GM23338 (cell line): ENCODE measurements around the gene AGO1. TPM values are rescaled to one million over a fixed set of nuclear protein-coding genes. Genes with fewer than 3 reads are reported as not detected.
A peak's percentile ranks its signal among the peaks of the same experiment; 100 is the strongest.

ENCODE experiments used
- ATAC-seq: fragments of 200-7000 bp; cut with Tn5 transposase; 3 replicates; pipeline ENCODE4 v1.9.1; 2020
- DNase-seq: peaks from one replicate; pipeline ENCODE4 v3.0.0-alpha.2; 2015; ENCODE audit warnings: low spot score
- H2AFZ ChIP-seq: fragments of 200-600 bp; sonication (generic); 2 replicates; pipeline ENCODE4 v1.8.0; 2016; ENCODE audit warnings: antibody characterized with exemption, mild to moderate bottlenecking, moderate library complexity
- H3F3A ChIP-seq: fragments of 200-600 bp; sonication (generic); replicated peaks from 2 replicates; pipeline ENCODE4 v1.8.0; 2017; ENCODE audit warnings: antibody characterized with exemption, mixed run types, low read depth
- H3K27ac ChIP-seq: fragments of 200-600 bp; sonication (generic); 2 replicates; pipeline ENCODE4 v1.6.1; 2016; ENCODE audit warnings: low read depth
- H3K27me3 ChIP-seq: fragments of 200-600 bp; sonication (generic); 2 replicates; pipeline ENCODE4 v1.8.0; 2016; ENCODE audit warnings: mild to moderate bottlenecking, mixed run types, moderate library complexity; ENCODE audit not compliant: insufficient read depth
- H3K36me3 ChIP-seq: fragments of 200-600 bp; sonication (generic); 2 replicates; pipeline ENCODE4 v1.8.0; 2016; ENCODE audit warnings: mild to moderate bottlenecking; ENCODE audit not compliant: insufficient read depth
- H3K4me1 ChIP-seq: fragments of 200-600 bp; sonication (generic); 2 replicates; pipeline ENCODE4 v1.8.0; 2016; ENCODE audit warnings: mild to moderate bottlenecking, moderate library complexity; ENCODE audit not compliant: insufficient read depth
- H3K4me2 ChIP-seq: fragments of 200-600 bp; sonication (generic); 2 replicates; pipeline ENCODE4 v1.7.1; 2017; ENCODE audit warnings: mixed run types
- H3K4me3 ChIP-seq: fragments of 200-600 bp; sonication (generic); 2 replicates; pipeline ENCODE4 v1.6.1; 2016; ENCODE audit warnings: mixed run types
- H3K79me2 ChIP-seq: fragments of 200-600 bp; sonication (generic); replicated peaks from 2 replicates; pipeline ENCODE4 v1.8.0; 2017; ENCODE audit warnings: mild to moderate bottlenecking; ENCODE audit not compliant: insufficient read depth
- H3K9me2 ChIP-seq: fragments of 200-600 bp; sonication (generic); 2 replicates; pipeline ENCODE4 v1.8.0; 2017; ENCODE audit not compliant: insufficient read depth
- H4K20me1 ChIP-seq: fragments of 200-600 bp; sonication (generic); replicated peaks from 2 replicates; pipeline ENCODE4 v1.8.0; 2017; ENCODE audit warnings: mild to moderate bottlenecking; ENCODE audit not compliant: insufficient read depth
- H3K27ac Mint-ChIP-seq: 2 replicates; pipeline ENCODE4 v1.8.0; 2020; ENCODE audit warnings: inconsistent platforms, mild to moderate bottlenecking, moderate library complexity, mixed read lengths
- H3K27me3 Mint-ChIP-seq: 3 replicates; pipeline ENCODE4 v1.8.0; 2022; ENCODE audit warnings: low read depth, mild to moderate bottlenecking, moderate library complexity, mixed read lengths, inconsistent platforms; ENCODE audit not compliant: insufficient read depth, poor library complexity
- H3K36me3 Mint-ChIP-seq: 3 replicates; pipeline ENCODE4 v1.8.0; 2021; ENCODE audit warnings: low read depth, mild to moderate bottlenecking, inconsistent platforms, moderate library complexity, mixed read lengths
- H3K4me1 Mint-ChIP-seq: 3 replicates; pipeline ENCODE4 v1.8.0; 2020; ENCODE audit warnings: mild to moderate bottlenecking, inconsistent platforms, mixed read lengths
- H3K4me3 Mint-ChIP-seq: 3 replicates; pipeline ENCODE4 v1.8.0; 2021; ENCODE audit warnings: moderate library complexity, mild to moderate bottlenecking, inconsistent platforms, mixed read lengths
- H3K9me3 Mint-ChIP-seq: 3 replicates; pipeline ENCODE4 v1.8.0; 2020; ENCODE audit warnings: moderate library complexity, mild to moderate bottlenecking, inconsistent platforms, mixed read lengths
- CREB1 ChIP-seq: fragments of 250-450 bp; sonication (Bioruptor Pico); IDR thresholded peaks from 2 replicates; pipeline ENCODE4 v1.5.0; 2020; ENCODE audit warnings: low read depth, mild to moderate bottlenecking, moderate library complexity
- EZH2 ChIP-seq: fragments of 200-600 bp; sonication (generic); IDR thresholded peaks from one replicate; pipeline ENCODE4 v1.8.0; 2017; ENCODE audit warnings: antibody characterized with exemption, mild to moderate bottlenecking, low read depth; ENCODE audit not compliant: unreplicated experiment
- NANOG ChIP-seq: IDR thresholded peaks from 2 replicates; pipeline ENCODE4 v1.6.1; 2016; ENCODE audit warnings: antibody characterized with exemption, borderline replicate concordance
- POLR2AphosphoS5 ChIP-seq: IDR thresholded peaks from 2 replicates; pipeline ENCODE4 v1.6.1; 2016; ENCODE audit warnings: antibody characterized with exemption, low read depth
- ZNF331 ChIP-seq: fragments of 250-450 bp; sonication (Bioruptor Pico); IDR thresholded peaks from 2 replicates; pipeline ENCODE4 v1.5.0; 2020; ENCODE audit warnings: low read depth, mild to moderate bottlenecking, moderate library complexity
- polyA plus RNA-seq: library from polyadenylated mRNA; unstranded; fragments of >200 nt; fragmentation: Nextera tagmentation; extraction: Ambion mirVana; gene quantifications from 2 replicates; pipeline ENCODE4 v1.2.1, GENCODE V29; 2016
- total RNA-seq: library from RNA; depleted of rRNA; stranded (reverse); fragments of >200 nt; shearing (Covaris generic); gene quantifications from 2 replicates; pipeline ENCODE4 v1.2.3, GENCODE V29; 2014
- TF ChIP-seq, protein P1 (sequence below): IDR thresholded peaks from one replicate; pipeline ENCODE4 v1.6.1; 2018; ENCODE audit warnings: antibody characterized with exemption; ENCODE audit not compliant: unreplicated experiment
- TF ChIP-seq, protein P2 (sequence below): fragments of 250-450 bp; sonication (Bioruptor Pico); IDR thresholded peaks from 2 replicates; pipeline ENCODE4 v1.5.0; 2020; ENCODE audit warnings: mild to moderate bottlenecking, moderate library complexity
- TF ChIP-seq, protein P3 (sequence below): IDR thresholded peaks from 2 replicates; pipeline ENCODE4 v1.6.1; 2016; ENCODE audit warnings: antibody characterized with exemption

AGO1 gene
- total and polyA plus RNA-seq, 2 experiments from 2014 or later: 10.6 to 65.1 TPM

DNA sequence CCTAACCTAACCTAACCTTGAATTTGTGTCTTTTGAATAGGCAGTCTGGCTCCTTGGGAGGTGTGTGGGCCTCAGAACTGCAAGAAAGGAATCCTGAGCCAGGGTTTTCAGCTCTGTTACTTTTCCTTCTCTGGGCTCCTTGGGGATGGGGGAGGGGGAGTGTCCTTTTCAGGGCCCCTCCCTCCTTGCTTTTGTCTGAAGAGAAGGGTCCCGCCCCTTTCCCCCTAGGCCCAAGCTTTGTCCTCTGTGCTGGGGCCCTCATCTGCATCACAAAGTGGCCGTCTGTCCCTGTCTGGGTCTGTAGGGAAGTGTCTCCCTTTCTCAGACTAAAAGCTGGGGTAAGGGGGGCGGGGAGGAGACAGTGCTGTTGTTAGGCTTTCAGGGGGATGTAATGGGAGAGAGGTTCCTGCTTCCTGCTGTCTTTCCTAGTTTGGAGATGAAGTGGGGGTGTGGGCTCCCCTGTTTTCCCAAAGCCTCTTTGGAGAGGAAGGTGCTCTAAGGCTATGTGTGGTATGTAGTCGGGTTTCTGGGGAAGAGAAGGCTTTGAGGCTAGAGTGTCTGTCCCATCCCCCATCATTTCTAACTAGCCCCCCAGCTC, 3.1 kb downstream of the AGO1 start:
- no peaks in the 10 kb centered on the region for H3K27me3 ChIP-seq
- H3K9me2 ChIP-seq: no peaks in the 10 kb centered on the region
- H3F3A ChIP-seq: peaks cover 20% of the 10 kb centered on the region; the same call in 1 of the 2 replicates
- Mint-ChIP-seq H3K36me3 (peaks cover 25% of the 10 kb centered on the region), H3K27ac (peak overlapping the region; percentile 90), H3K4me1 (peaks cover 58% of the 10 kb centered on the region), H3K27me3 (peaks cover 14% of the 10 kb centered on the region), H3K9me3 (no peaks in the 10 kb centered on the region), H3K4me3 (peak overlapping the region; percentile 95)
- peaks cover 37% of the 10 kb centered on the region for H3K4me1 ChIP-seq
- H4K20me1 ChIP-seq: peaks cover 38% of the 10 kb centered on the region
- no peak overlapping the region for H2AFZ ChIP-seq
- H3K4me3 ChIP-seq: peak overlapping the region; percentile 98
- peak overlapping the region; percentile 95 for H3K4me2 ChIP-seq
- DNase-seq (peak; percentile 99), ATAC-seq (peak; percentile 82)
- peaks cover 68% of the 10 kb centered on the region for H3K79me2 ChIP-seq
- TF ChIP-seq NANOG (peak; percentile 29; the same call in 1 of the 2 replicates), POLR2AphosphoS5 (peak; percentile 40; the same call in 1 of the 2 replicates), CREB1 (0 out of 2 replicates have a peak, but pooled peaks have one; percentile 3), EZH2 (no peak)
- TF ChIP-seq, protein P1, sequence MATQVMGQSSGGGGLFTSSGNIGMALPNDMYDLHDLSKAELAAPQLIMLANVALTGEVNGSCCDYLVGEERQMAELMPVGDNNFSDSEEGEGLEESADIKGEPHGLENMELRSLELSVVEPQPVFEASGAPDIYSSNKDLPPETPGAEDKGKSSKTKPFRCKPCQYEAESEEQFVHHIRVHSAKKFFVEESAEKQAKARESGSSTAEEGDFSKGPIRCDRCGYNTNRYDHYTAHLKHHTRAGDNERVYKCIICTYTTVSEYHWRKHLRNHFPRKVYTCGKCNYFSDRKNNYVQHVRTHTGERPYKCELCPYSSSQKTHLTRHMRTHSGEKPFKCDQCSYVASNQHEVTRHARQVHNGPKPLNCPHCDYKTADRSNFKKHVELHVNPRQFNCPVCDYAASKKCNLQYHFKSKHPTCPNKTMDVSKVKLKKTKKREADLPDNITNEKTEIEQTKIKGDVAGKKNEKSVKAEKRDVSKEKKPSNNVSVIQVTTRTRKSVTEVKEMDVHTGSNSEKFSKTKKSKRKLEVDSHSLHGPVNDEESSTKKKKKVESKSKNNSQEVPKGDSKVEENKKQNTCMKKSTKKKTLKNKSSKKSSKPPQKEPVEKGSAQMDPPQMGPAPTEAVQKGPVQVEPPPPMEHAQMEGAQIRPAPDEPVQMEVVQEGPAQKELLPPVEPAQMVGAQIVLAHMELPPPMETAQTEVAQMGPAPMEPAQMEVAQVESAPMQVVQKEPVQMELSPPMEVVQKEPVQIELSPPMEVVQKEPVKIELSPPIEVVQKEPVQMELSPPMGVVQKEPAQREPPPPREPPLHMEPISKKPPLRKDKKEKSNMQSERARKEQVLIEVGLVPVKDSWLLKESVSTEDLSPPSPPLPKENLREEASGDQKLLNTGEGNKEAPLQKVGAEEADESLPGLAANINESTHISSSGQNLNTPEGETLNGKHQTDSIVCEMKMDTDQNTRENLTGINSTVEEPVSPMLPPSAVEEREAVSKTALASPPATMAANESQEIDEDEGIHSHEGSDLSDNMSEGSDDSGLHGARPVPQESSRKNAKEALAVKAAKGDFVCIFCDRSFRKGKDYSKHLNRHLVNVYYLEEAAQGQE: peak; percentile 9
- H3K27ac ChIP-seq: peak overlapping the region; percentile 70
- H3K36me3 ChIP-seq: peaks cover 9% of the 10 kb centered on the region

DNA sequence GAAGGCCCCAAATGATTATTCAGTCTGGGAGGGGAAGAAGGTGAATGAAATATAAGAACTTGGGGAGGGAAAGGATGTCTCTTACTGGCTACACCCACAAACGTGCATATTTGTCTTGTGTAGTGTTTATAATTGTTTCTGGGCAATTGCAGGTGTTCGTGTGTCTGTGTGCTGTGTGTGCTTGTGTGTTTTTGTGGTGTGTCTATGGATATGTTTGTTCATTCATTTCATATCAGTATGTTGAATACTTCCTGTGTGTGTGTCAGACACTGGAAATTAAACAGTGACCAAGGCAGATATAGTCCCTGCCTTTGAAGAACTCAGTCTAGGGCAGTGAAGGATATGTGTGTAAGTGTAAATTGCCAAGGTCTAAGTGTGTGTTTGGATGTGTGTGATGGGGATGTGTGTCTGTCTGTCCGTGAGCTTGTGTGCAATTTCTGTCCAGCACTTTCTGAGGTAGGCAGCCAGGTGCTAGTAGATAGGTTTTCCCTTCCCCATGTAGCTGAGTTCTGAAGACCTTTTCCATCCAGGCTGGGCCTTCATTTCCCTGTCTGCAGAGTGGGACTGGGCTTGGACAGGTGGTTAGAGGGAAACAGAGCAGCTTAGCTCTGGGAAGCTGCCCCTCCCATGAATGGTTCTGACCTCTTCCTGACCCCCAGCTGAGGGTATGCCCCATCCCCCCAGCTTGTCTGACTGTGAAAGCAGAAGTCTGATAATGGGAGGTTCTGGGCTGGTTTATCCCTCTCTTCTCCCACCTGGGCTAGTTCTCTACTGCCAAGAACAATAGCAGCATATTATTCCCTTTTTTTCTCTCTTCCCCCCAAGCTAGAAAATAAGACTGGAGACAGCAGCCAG, 3.8 kb downstream of the AGO1 start:
- Histone ChIP-seq H3K27ac (peak overlapping the region; percentile 70), H3K4me3 (peak overlapping the region; percentile 41), H3K36me3 (peaks cover 10% of the 10 kb centered on the region), H3K79me2 (peaks cover 75% of the 10 kb centered on the region), H3K9me2 (no peaks in the 10 kb centered on the region), H3K4me1 (peaks cover 37% of the 10 kb centered on the region), H2AFZ (no peak overlapping the region), H3K27me3 (no peaks in the 10 kb centered on the region), H3F3A (peaks cover 20% of the 10 kb centered on the region; the same call in 1 of the 2 replicates), H4K20me1 (peaks cover 38% of the 10 kb centered on the region), H3K4me2 (peak overlapping the region; percentile 74)
- Mint-ChIP-seq H3K27ac (peak overlapping the region; percentile 90), H3K36me3 (peaks cover 27% of the 10 kb centered on the region), H3K9me3 (no peaks in the 10 kb centered on the region), H3K27me3 (peaks cover 14% of the 10 kb centered on the region), H3K4me3 (peak overlapping the region; percentile 95), H3K4me1 (peaks cover 58% of the 10 kb centered on the region)
- DNase-seq (peak; percentile 45), ATAC-seq (no peak)
- TF ChIP-seq, protein P2, sequence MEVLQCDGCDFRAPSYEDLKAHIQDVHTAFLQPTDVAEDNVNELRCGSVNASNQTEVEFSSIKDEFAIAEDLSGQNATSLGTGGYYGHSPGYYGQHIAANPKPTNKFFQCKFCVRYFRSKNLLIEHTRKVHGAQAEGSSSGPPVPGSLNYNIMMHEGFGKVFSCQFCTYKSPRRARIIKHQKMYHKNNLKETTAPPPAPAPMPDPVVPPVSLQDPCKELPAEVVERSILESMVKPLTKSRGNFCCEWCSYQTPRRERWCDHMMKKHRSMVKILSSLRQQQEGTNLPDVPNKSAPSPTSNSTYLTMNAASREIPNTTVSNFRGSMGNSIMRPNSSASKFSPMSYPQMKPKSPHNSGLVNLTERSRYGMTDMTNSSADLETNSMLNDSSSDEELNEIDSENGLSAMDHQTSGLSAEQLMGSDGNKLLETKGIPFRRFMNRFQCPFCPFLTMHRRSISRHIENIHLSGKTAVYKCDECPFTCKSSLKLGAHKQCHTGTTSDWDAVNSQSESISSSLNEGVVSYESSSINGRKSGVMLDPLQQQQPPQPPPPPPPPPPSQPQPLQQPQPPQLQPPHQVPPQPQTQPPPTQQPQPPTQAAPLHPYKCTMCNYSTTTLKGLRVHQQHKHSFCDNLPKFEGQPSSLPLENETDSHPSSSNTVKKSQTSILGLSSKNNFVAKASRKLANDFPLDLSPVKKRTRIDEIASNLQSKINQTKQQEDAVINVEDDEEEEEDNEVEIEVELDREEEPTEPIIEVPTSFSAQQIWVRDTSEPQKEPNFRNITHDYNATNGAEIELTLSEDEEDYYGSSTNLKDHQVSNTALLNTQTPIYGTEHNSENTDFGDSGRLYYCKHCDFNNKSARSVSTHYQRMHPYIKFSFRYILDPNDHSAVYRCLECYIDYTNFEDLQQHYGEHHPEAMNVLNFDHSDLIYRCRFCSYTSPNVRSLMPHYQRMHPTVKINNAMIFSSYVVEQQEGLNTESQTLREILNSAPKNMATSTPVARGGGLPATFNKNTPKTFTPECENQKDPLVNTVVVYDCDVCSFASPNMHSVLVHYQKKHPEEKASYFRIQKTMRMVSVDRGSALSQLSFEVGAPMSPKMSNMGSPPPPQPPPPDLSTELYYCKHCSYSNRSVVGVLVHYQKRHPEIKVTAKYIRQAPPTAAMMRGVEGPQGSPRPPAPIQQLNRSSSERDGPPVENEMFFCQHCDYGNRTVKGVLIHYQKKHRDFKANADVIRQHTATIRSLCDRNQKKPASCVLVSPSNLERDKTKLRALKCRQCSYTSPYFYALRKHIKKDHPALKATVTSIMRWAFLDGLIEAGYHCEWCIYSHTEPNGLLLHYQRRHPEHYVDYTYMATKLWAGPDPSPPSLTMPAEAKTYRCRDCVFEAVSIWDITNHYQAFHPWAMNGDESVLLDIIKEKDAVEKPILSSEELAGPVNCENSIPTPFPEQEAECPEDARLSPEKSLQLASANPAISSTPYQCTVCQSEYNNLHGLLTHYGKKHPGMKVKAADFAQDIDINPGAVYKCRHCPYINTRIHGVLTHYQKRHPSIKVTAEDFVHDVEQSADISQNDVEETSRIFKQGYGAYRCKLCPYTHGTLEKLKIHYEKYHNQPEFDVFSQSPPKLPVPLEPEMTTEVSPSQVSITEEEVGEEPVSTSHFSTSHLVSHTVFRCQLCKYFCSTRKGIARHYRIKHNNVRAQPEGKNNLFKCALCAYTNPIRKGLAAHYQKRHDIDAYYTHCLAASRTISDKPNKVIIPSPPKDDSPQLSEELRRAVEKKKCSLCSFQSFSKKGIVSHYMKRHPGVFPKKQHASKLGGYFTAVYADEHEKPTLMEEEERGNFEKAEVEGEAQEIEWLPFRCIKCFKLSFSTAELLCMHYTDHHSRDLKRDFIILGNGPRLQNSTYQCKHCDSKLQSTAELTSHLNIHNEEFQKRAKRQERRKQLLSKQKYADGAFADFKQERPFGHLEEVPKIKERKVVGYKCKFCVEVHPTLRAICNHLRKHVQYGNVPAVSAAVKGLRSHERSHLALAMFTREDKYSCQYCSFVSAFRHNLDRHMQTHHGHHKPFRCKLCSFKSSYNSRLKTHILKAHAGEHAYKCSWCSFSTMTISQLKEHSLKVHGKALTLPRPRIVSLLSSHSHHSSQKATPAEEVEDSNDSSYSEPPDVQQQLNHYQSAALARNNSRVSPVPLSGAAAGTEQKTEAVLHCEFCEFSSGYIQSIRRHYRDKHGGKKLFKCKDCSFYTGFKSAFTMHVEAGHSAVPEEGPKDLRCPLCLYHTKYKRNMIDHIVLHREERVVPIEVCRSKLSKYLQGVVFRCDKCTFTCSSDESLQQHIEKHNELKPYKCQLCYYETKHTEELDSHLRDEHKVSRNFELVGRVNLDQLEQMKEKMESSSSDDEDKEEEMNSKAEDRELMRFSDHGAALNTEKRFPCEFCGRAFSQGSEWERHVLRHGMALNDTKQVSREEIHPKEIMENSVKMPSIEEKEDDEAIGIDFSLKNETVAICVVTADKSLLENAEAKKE: no peak
- no peak for TF ChIP-seq ZNF331 (CRISPR knock-in tag)
- TF ChIP-seq EZH2: no peak
- no peak for TF ChIP-seq POLR2AphosphoS5
- TF ChIP-seq, protein P3, sequence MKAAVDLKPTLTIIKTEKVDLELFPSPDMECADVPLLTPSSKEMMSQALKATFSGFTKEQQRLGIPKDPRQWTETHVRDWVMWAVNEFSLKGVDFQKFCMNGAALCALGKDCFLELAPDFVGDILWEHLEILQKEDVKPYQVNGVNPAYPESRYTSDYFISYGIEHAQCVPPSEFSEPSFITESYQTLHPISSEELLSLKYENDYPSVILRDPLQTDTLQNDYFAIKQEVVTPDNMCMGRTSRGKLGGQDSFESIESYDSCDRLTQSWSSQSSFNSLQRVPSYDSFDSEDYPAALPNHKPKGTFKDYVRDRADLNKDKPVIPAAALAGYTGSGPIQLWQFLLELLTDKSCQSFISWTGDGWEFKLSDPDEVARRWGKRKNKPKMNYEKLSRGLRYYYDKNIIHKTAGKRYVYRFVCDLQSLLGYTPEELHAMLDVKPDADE: no peak
- no peak for TF ChIP-seq CREB1
